Measurements from ENCODE around the gene KCNH2.

KCNH2 gene

DNA sequence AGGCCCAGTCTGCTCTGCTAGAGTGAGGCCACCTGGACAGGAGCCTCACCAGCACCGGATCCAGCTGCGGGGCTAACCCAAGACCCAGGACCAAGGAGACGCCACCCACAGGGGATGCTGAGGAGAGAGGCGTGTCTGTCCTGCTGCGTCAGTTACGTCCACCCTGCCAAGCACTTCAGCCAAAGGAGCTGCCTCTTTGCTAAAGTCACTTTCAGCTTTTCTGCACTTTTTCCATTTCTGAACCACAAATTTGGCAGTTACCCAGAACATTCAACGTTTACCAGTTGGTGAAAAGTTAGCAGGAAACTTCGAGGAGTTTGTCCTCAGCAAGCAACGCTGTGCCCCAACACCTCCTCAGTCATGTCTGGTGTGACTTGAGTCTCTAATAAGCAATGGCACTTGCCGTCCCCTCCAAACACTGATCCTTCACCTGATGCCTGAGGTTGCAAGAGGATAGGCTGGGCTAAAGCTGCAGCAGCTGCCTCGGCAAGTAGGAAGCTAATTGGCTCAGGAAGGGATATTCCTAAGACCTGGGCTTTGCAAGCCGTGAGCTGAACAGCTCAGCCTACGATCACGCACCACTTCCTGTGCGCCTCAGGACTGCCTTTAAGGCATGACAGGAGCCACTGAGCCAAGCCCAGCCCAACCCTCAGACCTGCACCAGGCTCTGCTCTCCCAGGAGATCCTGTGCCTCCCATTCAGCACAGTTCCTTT is 40.1 kb downstream of the KCNH2 start:
- Histone ChIP-seq H3K4me1 (ENCODE audit: control insufficient read depth, insufficient read depth, low read length, unreplicated experiment) (no peaks in the 10 kb centered on the region), H3K27me3 (ENCODE audit: insufficient read depth, low read length) (peaks cover 16% of the 10 kb centered on the region), H3K36me3 (ENCODE audit: insufficient read depth, low read length) (no peaks in the 10 kb centered on the region), H3K4me3 (ENCODE audit: low read depth, low read length) (no peak overlapping the region), H3K79me2 (ENCODE audit: control insufficient read depth, insufficient read depth, low read length, unreplicated experiment) (no peaks in the 10 kb centered on the region), H2AFZ (ENCODE audit: low read length, unreplicated experiment) (no peak overlapping the region), H3K27ac (ENCODE audit: low read depth, low read length) (no peak overlapping the region)

DNA sequence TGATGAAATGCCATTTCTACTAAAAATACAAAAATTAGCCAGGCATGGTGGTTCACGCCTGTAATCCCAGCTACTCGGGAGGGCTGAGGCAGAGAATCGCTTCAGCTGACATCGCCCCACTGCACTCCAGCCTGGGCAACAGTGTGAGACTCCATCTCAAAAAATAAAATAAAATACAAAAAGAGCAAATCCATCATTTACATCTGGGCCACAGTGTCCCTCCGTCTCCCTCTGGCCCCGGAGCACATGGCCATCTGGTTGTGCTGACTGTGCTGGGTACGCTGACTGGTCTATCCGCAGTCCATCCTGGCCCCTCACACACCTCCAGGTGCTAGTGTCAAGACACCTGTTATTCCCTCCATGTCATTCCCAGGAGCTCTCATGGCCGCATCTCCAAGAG is 42.1 kb downstream of the KCNH2 start:
- H3K4me1 ChIP-seq (ENCODE audit: control insufficient read depth, insufficient read depth, low read length, unreplicated experiment): no peaks in the 10 kb centered on the region
- no peak overlapping the region for H3K27ac ChIP-seq (ENCODE audit: low read depth, low read length)
- peaks cover 28% of the 10 kb centered on the region for H3K27me3 ChIP-seq (ENCODE audit: insufficient read depth, low read length)
- H3K36me3 ChIP-seq (ENCODE audit: insufficient read depth, low read length): no peaks in the 10 kb centered on the region
- H3K4me3 ChIP-seq (ENCODE audit: low read depth, low read length): no peak overlapping the region
- H2AFZ ChIP-seq (ENCODE audit: low read length, unreplicated experiment): no peak overlapping the region
- H3K79me2 ChIP-seq (ENCODE audit: control insufficient read depth, insufficient read depth, low read length, unreplicated experiment): no peaks in the 10 kb centered on the region

DNA sequence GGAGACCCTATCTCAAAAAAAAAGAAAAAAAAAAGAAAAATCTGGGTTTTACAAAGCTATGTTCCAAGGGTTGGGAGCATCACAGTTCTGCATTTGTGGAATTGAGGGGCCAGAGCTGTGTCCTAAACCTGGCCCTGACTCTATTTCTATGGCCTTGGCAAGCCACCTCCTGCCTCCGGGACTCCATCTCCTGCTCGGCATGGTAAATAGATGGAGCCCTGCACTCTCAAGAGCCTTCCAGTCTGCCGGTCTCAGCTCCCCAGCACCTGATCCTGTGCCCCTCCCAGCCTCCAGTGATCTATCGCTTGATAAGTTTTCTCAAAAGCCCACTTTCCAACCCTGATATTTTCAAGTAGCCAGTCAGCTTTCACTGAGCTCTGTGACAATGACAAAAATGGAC is 43.0 kb downstream of the KCNH2 start:
- H3K4me3 ChIP-seq (ENCODE audit: low read depth, low read length): no peak overlapping the region
- H2AFZ ChIP-seq (ENCODE audit: low read length, unreplicated experiment): no peak overlapping the region
- H3K79me2 ChIP-seq (ENCODE audit: control insufficient read depth, insufficient read depth, low read length, unreplicated experiment): no peaks in the 10 kb centered on the region
- no peaks in the 10 kb centered on the region for H3K4me1 ChIP-seq (ENCODE audit: control insufficient read depth, insufficient read depth, low read length, unreplicated experiment)
- H3K36me3 ChIP-seq (ENCODE audit: insufficient read depth, low read length): no peaks in the 10 kb centered on the region
- peaks cover 31% of the 10 kb centered on the region for H3K27me3 ChIP-seq (ENCODE audit: insufficient read depth, low read length)
- no peak overlapping the region for H3K27ac ChIP-seq (ENCODE audit: low read depth, low read length)

DNA sequence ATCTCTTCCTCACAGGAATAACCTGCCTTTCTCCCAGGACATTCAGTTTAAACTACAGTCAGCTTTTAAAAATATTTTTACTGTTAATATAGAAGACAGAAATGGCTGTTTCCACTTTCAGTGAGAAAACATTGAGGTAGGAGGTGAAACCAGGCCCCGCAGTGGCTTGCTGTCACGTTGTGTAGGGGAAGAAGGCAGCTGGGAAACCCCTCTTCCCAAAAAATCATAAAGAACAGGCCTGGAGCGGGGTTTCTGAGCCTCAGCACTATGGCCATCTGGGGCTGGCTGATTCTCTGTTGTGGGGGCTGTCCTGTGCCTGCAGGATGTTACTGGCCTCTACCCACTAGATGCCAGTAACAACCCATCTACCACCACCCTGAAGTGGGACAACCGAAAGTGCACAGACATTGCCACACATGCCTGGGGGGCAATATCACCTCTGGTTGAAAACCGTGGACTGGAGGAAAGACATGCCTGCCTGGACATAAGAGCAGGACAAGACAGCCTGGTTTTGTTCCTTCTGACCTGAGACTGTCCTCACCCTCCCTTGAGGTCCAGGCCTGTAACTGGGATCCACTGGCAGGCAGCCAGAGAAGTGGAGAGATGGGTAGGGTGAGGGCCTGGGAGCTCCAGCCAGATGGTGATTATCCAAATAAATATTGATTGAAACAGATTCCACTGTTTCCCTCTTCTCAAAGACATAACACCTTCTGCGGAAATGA is 43.9 kb downstream of the KCNH2 start:
- Histone ChIP-seq H3K27me3 (ENCODE audit: insufficient read depth, low read length) (peaks cover 40% of the 10 kb centered on the region), H3K36me3 (ENCODE audit: insufficient read depth, low read length) (no peaks in the 10 kb centered on the region), H3K27ac (ENCODE audit: low read depth, low read length) (no peak overlapping the region), H3K79me2 (ENCODE audit: control insufficient read depth, insufficient read depth, low read length, unreplicated experiment) (no peaks in the 10 kb centered on the region), H2AFZ (ENCODE audit: low read length, unreplicated experiment) (no peak overlapping the region), H3K4me3 (ENCODE audit: low read depth, low read length) (no peak overlapping the region), H3K4me1 (ENCODE audit: control insufficient read depth, insufficient read depth, low read length, unreplicated experiment) (no peaks in the 10 kb centered on the region)

DNA sequence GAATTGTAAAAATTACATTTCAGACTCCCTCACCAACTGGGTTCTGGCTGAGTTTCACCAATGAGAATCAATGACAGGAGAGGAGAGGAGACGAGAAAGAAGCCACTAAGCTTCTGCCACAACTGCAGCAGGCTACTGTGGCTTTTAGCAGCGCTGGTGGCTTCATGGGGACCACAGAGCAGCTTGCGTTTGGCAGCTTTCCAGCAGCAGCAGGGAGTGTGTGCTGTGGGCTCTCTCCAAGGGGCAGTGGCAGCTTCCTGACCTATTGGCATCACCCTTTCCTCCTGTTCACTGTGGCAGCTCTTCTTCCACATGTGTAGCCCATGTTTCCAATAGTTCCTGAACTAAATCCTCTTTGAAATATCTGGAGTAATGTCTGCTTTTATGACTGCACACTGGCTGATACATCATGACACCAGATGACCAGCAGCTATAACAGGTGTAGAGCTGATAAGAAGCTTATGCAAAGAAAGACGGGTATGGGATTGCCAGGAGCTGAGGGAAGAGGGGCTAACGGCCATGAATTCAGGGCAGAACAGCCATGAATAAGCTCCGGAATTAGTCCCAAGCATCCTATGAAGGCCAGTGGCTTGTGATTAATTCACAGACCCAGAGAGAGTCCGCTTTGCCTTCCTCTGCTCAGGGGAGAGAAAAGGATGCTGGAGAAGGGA is 46.8 kb downstream of the KCNH2 start:
- no peak overlapping the region for H3K27ac ChIP-seq (ENCODE audit: low read depth, low read length)
- no peaks in the 10 kb centered on the region for H3K79me2 ChIP-seq (ENCODE audit: control insufficient read depth, insufficient read depth, low read length, unreplicated experiment)
- no peak overlapping the region for H2AFZ ChIP-seq (ENCODE audit: low read length, unreplicated experiment)
- no peak overlapping the region for H3K4me3 ChIP-seq (ENCODE audit: low read depth, low read length)
- no peaks in the 10 kb centered on the region for H3K4me1 ChIP-seq (ENCODE audit: control insufficient read depth, insufficient read depth, low read length, unreplicated experiment)
- peaks cover 54% of the 10 kb centered on the region for H3K27me3 ChIP-seq (ENCODE audit: insufficient read depth, low read length)
- H3K36me3 ChIP-seq (ENCODE audit: insufficient read depth, low read length): no peaks in the 10 kb centered on the region

DNA sequence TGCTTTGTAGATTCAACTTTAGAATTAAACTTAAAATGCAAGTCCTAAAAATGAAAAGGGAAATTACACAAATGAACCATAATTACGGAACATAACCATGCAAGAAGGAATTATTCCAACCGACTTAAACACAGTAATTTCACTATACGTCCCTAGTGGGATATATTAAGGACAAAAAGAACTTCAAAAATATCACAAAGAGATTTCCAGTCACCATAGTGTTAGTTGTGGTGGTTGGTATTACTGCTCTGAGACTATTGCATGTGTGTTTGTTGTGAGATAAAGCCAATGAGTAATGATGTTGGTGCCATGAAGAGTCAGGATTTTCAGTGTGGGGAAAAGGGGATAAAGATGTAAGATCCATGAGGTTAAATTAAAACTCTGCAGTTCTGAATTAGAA is 49.6 kb downstream of the KCNH2 start:
- H3K27ac ChIP-seq (ENCODE audit: low read depth, low read length): no peak overlapping the region
- no peak overlapping the region for H2AFZ ChIP-seq (ENCODE audit: low read length, unreplicated experiment)

DNA sequence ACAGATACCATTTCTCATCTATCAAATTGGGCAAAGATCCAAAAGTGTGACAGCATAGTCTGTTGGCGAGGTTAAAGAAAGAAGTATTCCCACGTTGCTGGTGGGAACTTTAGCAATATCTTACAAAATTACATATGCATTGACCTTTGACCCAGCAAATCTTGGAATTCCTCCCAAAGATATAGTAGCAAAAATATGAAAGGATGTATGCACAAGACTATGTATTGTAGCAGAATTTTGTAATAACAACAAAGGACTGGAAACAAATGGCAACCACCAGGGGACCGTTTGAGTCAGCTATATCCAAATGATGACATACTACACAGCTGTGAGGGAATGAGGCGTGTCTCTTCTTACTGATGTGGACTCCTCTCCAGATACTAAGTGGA is 50.2 kb downstream of the KCNH2 start:
- Histone ChIP-seq H3K79me2 (ENCODE audit: control insufficient read depth, insufficient read depth, low read length, unreplicated experiment) (no peaks in the 10 kb centered on the region), H3K4me1 (ENCODE audit: control insufficient read depth, insufficient read depth, low read length, unreplicated experiment) (no peaks in the 10 kb centered on the region), H3K27me3 (ENCODE audit: insufficient read depth, low read length) (peaks cover 74% of the 10 kb centered on the region), H2AFZ (ENCODE audit: low read length, unreplicated experiment) (no peak overlapping the region), H3K27ac (ENCODE audit: low read depth, low read length) (no peak overlapping the region), H3K36me3 (ENCODE audit: insufficient read depth, low read length) (no peaks in the 10 kb centered on the region), H3K4me3 (ENCODE audit: low read depth, low read length) (no peak overlapping the region)

More for the DNA sequence above, 49.6 kb downstream of the KCNH2 start:
- Histone ChIP-seq H3K4me1 (ENCODE audit: control insufficient read depth, insufficient read depth, low read length, unreplicated experiment) (no peaks in the 10 kb centered on the region), H3K27me3 (ENCODE audit: insufficient read depth, low read length) (peaks cover 68% of the 10 kb centered on the region), H3K79me2 (ENCODE audit: control insufficient read depth, insufficient read depth, low read length, unreplicated experiment) (no peaks in the 10 kb centered on the region), H3K36me3 (ENCODE audit: insufficient read depth, low read length) (no peaks in the 10 kb centered on the region), H3K4me3 (ENCODE audit: low read depth, low read length) (no peak overlapping the region)

DNA sequence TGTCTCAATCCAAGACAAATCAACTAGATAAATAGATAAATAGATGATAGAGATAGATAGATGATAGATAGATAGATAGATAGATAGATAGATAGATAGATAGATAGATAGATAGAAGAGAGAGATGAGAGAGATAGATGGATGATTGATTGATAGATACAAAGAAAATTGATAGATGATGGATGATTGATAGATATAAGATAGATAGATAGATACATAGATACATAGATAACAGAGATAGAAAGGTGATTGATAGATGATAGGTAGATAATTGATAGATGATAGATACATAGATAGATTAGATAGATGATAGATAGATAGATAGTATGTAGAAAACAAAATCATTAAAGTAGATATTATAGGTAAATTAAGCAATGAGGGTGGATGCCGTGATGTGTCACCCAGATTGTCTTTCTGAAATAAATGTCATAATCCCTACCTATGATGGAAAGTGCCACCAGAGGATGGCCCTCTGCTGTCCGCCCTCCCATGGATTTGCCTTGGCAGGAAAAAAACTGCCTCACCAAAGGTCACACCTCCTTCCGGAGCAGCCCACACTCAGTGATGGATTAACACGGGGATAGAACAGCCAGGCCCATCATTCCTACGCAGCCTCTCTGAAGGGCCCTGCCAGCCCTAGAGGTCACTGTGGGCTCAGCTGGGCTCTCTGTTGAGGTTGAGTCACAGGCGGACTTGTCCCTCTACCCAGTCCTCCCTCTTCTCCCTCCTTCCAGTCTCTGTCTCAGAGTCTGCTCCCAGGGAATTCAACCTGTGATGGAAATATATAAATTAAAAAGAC is 50.8 kb downstream of the KCNH2 start:
- H3K27me3 ChIP-seq (ENCODE audit: insufficient read depth, low read length): peaks cover 80% of the 10 kb centered on the region
- H2AFZ ChIP-seq (ENCODE audit: low read length, unreplicated experiment): no peak overlapping the region
- no peak overlapping the region for H3K27ac ChIP-seq (ENCODE audit: low read depth, low read length)
- no peaks in the 10 kb centered on the region for H3K79me2 ChIP-seq (ENCODE audit: control insufficient read depth, insufficient read depth, low read length, unreplicated experiment)
- no peaks in the 10 kb centered on the region for H3K36me3 ChIP-seq (ENCODE audit: insufficient read depth, low read length)
- H3K4me3 ChIP-seq (ENCODE audit: low read depth, low read length): no peak overlapping the region
- H3K4me1 ChIP-seq (ENCODE audit: control insufficient read depth, insufficient read depth, low read length, unreplicated experiment): no peaks in the 10 kb centered on the region

DNA sequence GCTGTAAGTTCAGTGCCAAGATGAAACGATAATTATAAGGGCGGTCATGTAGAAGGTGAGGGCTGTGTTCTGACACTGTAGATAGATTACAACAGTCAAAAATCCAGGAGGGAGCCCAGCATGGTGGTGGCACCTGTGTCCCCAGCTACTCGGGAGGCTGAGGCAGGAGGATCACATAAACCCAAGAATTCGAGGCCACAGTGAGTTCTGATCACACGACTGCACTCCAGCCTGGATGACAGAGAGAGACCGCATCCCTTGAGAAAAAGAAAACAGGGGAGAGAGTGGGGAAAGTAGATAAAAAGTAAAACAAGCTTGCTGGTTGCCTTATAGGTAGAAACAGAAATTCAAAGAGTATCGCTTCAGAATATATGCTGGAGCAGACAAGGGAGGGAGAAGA is 52.1 kb downstream of the KCNH2 start:
- H3K27ac ChIP-seq (ENCODE audit: low read depth, low read length): no peak overlapping the region
- H3K4me1 ChIP-seq (ENCODE audit: control insufficient read depth, insufficient read depth, low read length, unreplicated experiment): no peaks in the 10 kb centered on the region
- H3K27me3 ChIP-seq (ENCODE audit: insufficient read depth, low read length): peaks cover 80% of the 10 kb centered on the region
- H3K4me3 ChIP-seq (ENCODE audit: low read depth, low read length): no peak overlapping the region
- H2AFZ ChIP-seq (ENCODE audit: low read length, unreplicated experiment): no peak overlapping the region
- no peaks in the 10 kb centered on the region for H3K36me3 ChIP-seq (ENCODE audit: insufficient read depth, low read length)
- no peaks in the 10 kb centered on the region for H3K79me2 ChIP-seq (ENCODE audit: control insufficient read depth, insufficient read depth, low read length, unreplicated experiment)

DNA sequence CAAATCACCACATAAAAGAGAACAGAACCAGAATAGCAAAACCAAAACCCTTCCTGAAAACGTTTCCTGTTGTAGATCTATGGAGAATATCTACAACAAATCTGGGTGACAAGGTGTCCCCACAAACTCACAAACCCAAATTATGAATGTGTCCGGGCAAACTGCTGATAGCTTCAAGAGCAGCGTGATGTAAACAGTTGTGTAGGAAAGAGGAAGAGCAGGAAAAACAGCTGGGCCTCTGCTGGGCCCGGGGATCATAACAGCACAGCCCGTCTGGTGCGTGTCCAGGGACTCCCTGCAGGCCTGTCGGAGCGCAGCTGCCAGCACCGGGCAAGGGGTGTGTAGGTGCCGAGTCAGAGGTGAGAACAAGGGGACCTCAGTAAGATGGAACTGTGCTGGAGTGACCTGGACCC is 53.7 kb downstream of the KCNH2 start:
- Histone ChIP-seq H3K4me1 (ENCODE audit: control insufficient read depth, insufficient read depth, low read length, unreplicated experiment) (no peaks in the 10 kb centered on the region), H3K4me3 (ENCODE audit: low read depth, low read length) (no peak overlapping the region), H3K27ac (ENCODE audit: low read depth, low read length) (no peak overlapping the region), H2AFZ (ENCODE audit: low read length, unreplicated experiment) (no peak overlapping the region), H3K27me3 (ENCODE audit: insufficient read depth, low read length) (peaks cover 81% of the 10 kb centered on the region), H3K79me2 (ENCODE audit: control insufficient read depth, insufficient read depth, low read length, unreplicated experiment) (no peaks in the 10 kb centered on the region), H3K36me3 (ENCODE audit: insufficient read depth, low read length) (no peaks in the 10 kb centered on the region)
